HepG2 (cell line): ENCODE measurements around the gene TLCD3B. TPM values are rescaled to one million over a fixed set of nuclear protein-coding genes. Genes with fewer than 3 reads are reported as not detected.

Experiments
- AGO2 ChIP-seq: fragments of 200-400 bp; formaldehyde crosslinking; optimal IDR thresholded peaks from 2 replicates; pipeline ENCODE3; 2017; ENCODE audit warnings: mild to moderate bottlenecking, low read depth, low read length, moderate library complexity
- GABPA ChIP-seq, 2 experiments: IDR thresholded peaks; 2 replicates each; pipeline ENCODE4 v1.6.1; 2011 to 2016; ENCODE audit warnings: low read depth in 2 of 2, low read length in 1 of 2, missing biosample characterization in 1 of 2, missing genetic modification characterization in 1 of 2
- MIER2 ChIP-seq: IDR thresholded peaks from 2 replicates; pipeline ENCODE4 v1.6.1; 2016; ENCODE audit warnings: missing biosample characterization, missing genetic modification reagents
- NCOA2 ChIP-seq: sonication (generic); formaldehyde crosslinking; IDR thresholded peaks from 2 replicates; pipeline ENCODE4 v1.8.0; 2022; ENCODE audit warnings: inconsistent platforms
- REXO4 ChIP-seq: sonication (generic); formaldehyde crosslinking; IDR thresholded peaks from 2 replicates; pipeline ENCODE4 v1.8.0; 2022; ENCODE audit warnings: missing genetic modification reagents, mild to moderate bottlenecking, borderline replicate concordance
- SCMH1 ChIP-seq: sonication (generic); formaldehyde crosslinking; IDR thresholded peaks from 2 replicates; pipeline ENCODE4 v1.9.0; 2021; ENCODE audit warnings: missing genetic modification reagents, mild to moderate bottlenecking, borderline replicate concordance
- TBL1XR1 ChIP-seq: fragments of 150-350 bp; IDR thresholded peaks from 2 replicates; pipeline ENCODE4 v1.6.1; 2014; ENCODE audit warnings: borderline replicate concordance, low read length; ENCODE audit not compliant: partially characterized antibody
- TBP ChIP-seq: sonication (generic); formaldehyde crosslinking; IDR thresholded peaks from 2 replicates; pipeline ENCODE4 v1.5.0; 2020; ENCODE audit warnings: missing genetic modification reagents
- TCF12 ChIP-seq, 2 experiments: fragments of 450-650 bp in 1 of 2; sonication (generic) in 1 of 2; formaldehyde crosslinking in 1 of 2; IDR thresholded peaks; 2 replicates each; pipeline versions ENCODE4 v1.6.1 to v1.8.0; 2017 to 2022; ENCODE audit warnings: antibody characterized with exemption in 1 of 2, mild to moderate bottlenecking in 1 of 2, missing genetic modification reagents in 1 of 2, moderate library complexity in 1 of 2
- TCF7L2 ChIP-seq: IDR thresholded peaks from 2 replicates; pipeline ENCODE4 v1.6.1; 2011; ENCODE audit warnings: mild to moderate bottlenecking, low read depth, low read length, moderate library complexity
- ZFP36L2 ChIP-seq: sonication (generic); formaldehyde crosslinking; IDR thresholded peaks from 2 replicates; pipeline ENCODE4 v1.4.0; 2020; ENCODE audit warnings: missing genetic modification reagents
- ZNF225 ChIP-seq: sonication (generic); formaldehyde crosslinking; IDR thresholded peaks from 2 replicates; pipeline ENCODE4 v1.4.0; 2020; ENCODE audit warnings: mild to moderate bottlenecking, missing genetic modification reagents
- ZNF672 ChIP-seq: sonication (generic); formaldehyde crosslinking; IDR thresholded peaks from 2 replicates; pipeline ENCODE4 v1.8.1; 2022; ENCODE audit warnings: missing genetic modification reagents
- ZNF768 ChIP-seq: sonication (generic); formaldehyde crosslinking; IDR thresholded peaks from 2 replicates; pipeline ENCODE4 v1.4.0; 2020; ENCODE audit warnings: missing genetic modification reagents
- ZNF775 ChIP-seq: sonication (generic); formaldehyde crosslinking; IDR thresholded peaks from 2 replicates; pipeline ENCODE4 v1.4.0; 2020; ENCODE audit warnings: missing genetic modification reagents, mild to moderate bottlenecking, moderate library complexity, borderline replicate concordance
- ZSCAN29 ChIP-seq: sonication (generic); formaldehyde crosslinking; conservative IDR thresholded peaks from 2 replicates; pipeline ENCODE4 v1.4.0; 2020; ENCODE audit warnings: mild to moderate bottlenecking, missing genetic modification reagents
- polyA plus RNA-seq, 8 experiments: library from polyadenylated mRNA; depleted of rRNA in 3 of 8; stranded (reverse) in 7 of 8; unstranded in 1 of 8; fragments of >200 nt; fragmentation: Illumina TruSeq in 4 of 8; extraction: Trizol in 4 of 8; gene quantifications; 2 replicates each; pipeline versions ENCODE4 v1.2.1 to v1.2.3, GENCODE V29; 2011 to 2016; ENCODE audit warnings: low read depth in 4 of 8, missing spikeins in 1 of 8, mixed read lengths in 1 of 8; ENCODE audit not compliant: insufficient read depth in 1 of 8
- total RNA-seq, 5 experiments: library from RNA; depleted of rRNA; stranded (reverse); fragments of >200 nt; fragmentation: Illumina TruSeq; extraction: Trizol; gene quantifications; 2 replicates each; pipeline ENCODE4 v1.2.3, GENCODE V29; 2016; ENCODE audit warnings: low read depth in 1 of 5
- TF ChIP-seq, protein P1 (sequence below): sonication (generic); formaldehyde crosslinking; IDR thresholded peaks from 2 replicates; pipeline ENCODE4 v1.5.1; 2020; ENCODE audit warnings: missing genetic modification reagents, mild to moderate bottlenecking, borderline replicate concordance
- TF ChIP-seq, protein P2 (sequence below): sonication (generic); formaldehyde crosslinking; IDR thresholded peaks from 2 replicates; pipeline ENCODE4 v1.8.0; 2022; ENCODE audit warnings: missing genetic modification reagents, mild to moderate bottlenecking, moderate library complexity, borderline replicate concordance
- TF ChIP-seq, protein P3 (sequence below): sonication (generic); formaldehyde crosslinking; IDR thresholded peaks from 2 replicates; pipeline ENCODE4 v1.4.0; 2020; ENCODE audit warnings: mild to moderate bottlenecking, missing genetic modification reagents
- TF ChIP-seq, protein P4 (sequence below): sonication (generic); formaldehyde crosslinking; IDR thresholded peaks from 2 replicates; pipeline ENCODE4 v1.4.0; 2020; ENCODE audit warnings: missing genetic modification reagents; ENCODE audit errors: not compliant biosample characterization
- TF ChIP-seq, protein P5 (sequence below): sonication (generic); formaldehyde crosslinking; IDR thresholded peaks from 2 replicates; pipeline ENCODE4 v1.5.1; 2020; ENCODE audit warnings: missing genetic modification reagents, mild to moderate bottlenecking, borderline replicate concordance

TLCD3B gene
- total and polyA plus RNA-seq, 2 of the 13 experiments (the other 11 are each of a cell fraction or from before 2014, with no cell fraction given), result not detected

DNA sequence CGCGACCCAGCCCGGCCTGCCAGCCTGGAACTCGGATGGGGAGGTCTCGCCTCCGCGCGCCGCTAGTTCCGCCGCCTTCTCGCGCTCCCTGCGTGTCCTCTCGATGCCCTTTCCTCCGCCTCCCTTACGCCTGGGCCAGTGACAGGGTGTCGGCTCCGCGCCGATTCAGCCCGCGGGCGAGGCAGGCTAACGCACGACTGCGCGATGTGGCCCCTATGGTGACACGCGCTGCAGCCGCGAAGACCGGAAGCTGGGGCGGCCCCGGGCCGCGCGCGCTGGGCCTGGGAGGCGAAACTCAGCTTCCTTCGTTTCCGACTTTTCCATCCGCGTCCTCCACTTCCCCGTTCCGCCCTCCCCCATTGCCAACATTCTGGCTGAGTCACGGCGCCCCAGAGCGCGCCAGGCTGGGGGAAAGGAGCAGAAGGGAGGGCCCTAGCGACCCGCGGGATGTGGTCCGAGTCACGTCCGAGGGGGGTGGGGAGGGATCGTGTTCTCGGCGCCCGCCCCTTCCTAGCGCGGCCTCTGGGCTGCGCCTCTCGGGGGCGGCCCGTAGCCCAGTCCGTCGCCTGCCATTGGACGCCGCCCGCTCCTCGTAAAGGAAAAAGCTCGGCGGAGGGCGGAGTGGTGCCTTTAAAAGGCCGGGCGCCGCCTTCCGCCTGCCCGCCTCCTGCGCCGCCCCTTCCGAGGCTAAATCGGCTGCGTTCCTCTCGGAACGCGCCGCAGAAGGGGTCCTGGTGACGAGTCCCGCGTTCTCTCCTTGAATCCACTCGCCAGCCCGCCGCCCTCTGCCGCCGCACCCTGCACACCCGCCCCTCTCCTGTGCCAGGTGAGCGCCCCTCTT, 34.3 kb upstream of the TLCD3B start, which contains the start of gene ALDOA (continued):
- TF ChIP-seq, protein P1, sequence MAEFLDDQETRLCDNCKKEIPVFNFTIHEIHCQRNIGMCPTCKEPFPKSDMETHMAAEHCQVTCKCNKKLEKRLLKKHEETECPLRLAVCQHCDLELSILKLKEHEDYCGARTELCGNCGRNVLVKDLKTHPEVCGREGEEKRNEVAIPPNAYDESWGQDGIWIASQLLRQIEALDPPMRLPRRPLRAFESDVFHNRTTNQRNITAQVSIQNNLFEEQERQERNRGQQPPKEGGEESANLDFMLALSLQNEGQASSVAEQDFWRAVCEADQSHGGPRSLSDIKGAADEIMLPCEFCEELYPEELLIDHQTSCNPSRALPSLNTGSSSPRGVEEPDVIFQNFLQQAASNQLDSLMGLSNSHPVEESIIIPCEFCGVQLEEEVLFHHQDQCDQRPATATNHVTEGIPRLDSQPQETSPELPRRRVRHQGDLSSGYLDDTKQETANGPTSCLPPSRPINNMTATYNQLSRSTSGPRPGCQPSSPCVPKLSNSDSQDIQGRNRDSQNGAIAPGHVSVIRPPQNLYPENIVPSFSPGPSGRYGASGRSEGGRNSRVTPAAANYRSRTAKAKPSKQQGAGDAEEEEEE (CRISPR knock-in tag), result peak; percentile 98
- TF ChIP-seq TBP (0 out of 2 replicates have a peak, but pooled peaks have one; percentile 32), TCF7L2 (no peak), REXO4 (peak; percentile 97), GABPA (IDR thresholded peaks at IDR 0.05; ENCODE audit: low read depth, low read length) (no peak), GABPA (CRISPR knock-in tag; IDR thresholded peaks at IDR 0.05; ENCODE audit: low read depth) (peak; percentile 81), TCF12 (IDR thresholded peaks at IDR 0.05) (no peak), TCF12 (CRISPR knock-in tag; IDR thresholded peaks at IDR 0.05) (peak; percentile 98), ZNF225 (CRISPR knock-in tag) (peak; percentile 91), ZNF768 (CRISPR knock-in tag) (peak; percentile 83; the same call in 1 of the 2 replicates), AGO2 (peak; percentile 97), TBL1XR1 (peak; percentile 37), ZSCAN29 (CRISPR knock-in tag) (peak; percentile 94), ZFP36L2 (CRISPR knock-in tag) (peak; percentile 75), ZNF775 (no peak; the same call in 1 of the 2 replicates), NCOA2 (CRISPR knock-in tag) (peak; percentile 64; the same call in 1 of the 2 replicates), ZNF672 (CRISPR knock-in tag) (0 out of 2 replicates have a peak, but pooled peaks have one; percentile 3), MIER2 (CRISPR knock-in tag) (peak; percentile 82), SCMH1 (CRISPR knock-in tag) (no peak)
- TF ChIP-seq, protein P2, sequence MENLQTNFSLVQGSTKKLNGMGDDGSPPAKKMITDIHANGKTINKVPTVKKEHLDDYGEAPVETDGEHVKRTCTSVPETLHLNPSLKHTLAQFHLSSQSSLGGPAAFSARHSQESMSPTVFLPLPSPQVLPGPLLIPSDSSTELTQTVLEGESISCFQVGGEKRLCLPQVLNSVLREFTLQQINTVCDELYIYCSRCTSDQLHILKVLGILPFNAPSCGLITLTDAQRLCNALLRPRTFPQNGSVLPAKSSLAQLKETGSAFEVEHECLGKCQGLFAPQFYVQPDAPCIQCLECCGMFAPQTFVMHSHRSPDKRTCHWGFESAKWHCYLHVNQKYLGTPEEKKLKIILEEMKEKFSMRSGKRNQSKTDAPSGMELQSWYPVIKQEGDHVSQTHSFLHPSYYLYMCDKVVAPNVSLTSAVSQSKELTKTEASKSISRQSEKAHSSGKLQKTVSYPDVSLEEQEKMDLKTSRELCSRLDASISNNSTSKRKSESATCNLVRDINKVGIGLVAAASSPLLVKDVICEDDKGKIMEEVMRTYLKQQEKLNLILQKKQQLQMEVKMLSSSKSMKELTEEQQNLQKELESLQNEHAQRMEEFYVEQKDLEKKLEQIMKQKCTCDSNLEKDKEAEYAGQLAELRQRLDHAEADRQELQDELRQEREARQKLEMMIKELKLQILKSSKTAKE (CRISPR knock-in tag), result peak; percentile 90
- TF ChIP-seq, protein P3, sequence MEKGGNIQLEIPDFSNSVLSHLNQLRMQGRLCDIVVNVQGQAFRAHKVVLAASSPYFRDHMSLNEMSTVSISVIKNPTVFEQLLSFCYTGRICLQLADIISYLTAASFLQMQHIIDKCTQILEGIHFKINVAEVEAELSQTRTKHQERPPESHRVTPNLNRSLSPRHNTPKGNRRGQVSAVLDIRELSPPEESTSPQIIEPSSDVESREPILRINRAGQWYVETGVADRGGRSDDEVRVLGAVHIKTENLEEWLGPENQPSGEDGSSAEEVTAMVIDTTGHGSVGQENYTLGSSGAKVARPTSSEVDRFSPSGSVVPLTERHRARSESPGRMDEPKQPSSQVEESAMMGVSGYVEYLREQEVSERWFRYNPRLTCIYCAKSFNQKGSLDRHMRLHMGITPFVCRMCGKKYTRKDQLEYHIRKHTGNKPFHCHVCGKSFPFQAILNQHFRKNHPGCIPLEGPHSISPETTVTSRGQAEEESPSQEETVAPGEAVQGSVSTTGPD (CRISPR knock-in tag), result peak; percentile 70; the same call in 1 of the 2 replicates
- TF ChIP-seq, protein P4, sequence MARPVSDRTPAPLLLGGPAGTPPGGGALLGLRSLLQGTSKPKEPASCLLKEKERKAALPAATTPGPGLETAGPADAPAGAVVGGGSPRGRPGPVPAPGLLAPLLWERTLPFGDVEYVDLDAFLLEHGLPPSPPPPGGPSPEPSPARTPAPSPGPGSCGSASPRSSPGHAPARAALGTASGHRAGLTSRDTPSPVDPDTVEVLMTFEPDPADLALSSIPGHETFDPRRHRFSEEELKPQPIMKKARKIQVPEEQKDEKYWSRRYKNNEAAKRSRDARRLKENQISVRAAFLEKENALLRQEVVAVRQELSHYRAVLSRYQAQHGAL, result peak; percentile 73
- TF ChIP-seq, protein P5, sequence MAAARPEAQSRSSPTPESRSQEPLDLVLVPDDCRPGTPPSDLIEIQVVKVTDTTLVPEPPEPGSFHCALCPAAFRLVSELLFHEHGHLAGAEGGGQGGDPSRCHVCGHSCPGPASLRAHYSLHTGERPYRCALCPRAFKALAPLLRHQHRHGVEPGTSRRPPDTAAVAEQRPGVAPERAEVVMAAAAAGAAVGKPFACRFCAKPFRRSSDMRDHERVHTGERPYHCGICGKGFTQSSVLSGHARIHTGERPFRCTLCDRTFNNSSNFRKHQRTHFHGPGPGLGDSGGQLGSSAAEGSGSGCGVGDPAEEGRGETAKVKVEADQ (CRISPR knock-in tag), result peak; percentile 54; the same call in 1 of the 2 replicates
